HepG2 (cell line): ENCODE data around the gene CCT5. TPM values are rescaled to one million over a fixed set of nuclear protein-coding genes. Genes with fewer than 3 reads are reported as not detected.

Experiments used
- CCDC6 ChIP-seq: sonication (generic); formaldehyde crosslinking; IDR thresholded peaks from 2 replicates; pipeline ENCODE4 v1.8.1; 2022; ENCODE audit warnings: mild to moderate bottlenecking, missing genetic modification reagents, moderate library complexity
- DMAP1 ChIP-seq: IDR thresholded peaks from 2 replicates; pipeline ENCODE4 v1.6.1; 2016
- EED ChIP-seq: sonication (generic); formaldehyde crosslinking; IDR thresholded peaks from 2 replicates; pipeline ENCODE4 v1.5.0; 2020; ENCODE audit warnings: mild to moderate bottlenecking, missing genetic modification reagents
- ELF1 ChIP-seq: sonication (generic); formaldehyde crosslinking; IDR thresholded peaks from 2 replicates; pipeline ENCODE4 v1.4.0; 2020; ENCODE audit warnings: missing genetic modification reagents
- HNF4A ChIP-seq: sonication (generic); formaldehyde crosslinking; IDR thresholded peaks from 2 replicates; pipeline ENCODE4 v1.4.0; 2020; ENCODE audit warnings: missing genetic modification reagents
- HNRNPL ChIP-seq: fragments of 200-400 bp; formaldehyde crosslinking; IDR thresholded peaks from 2 replicates; pipeline ENCODE4 v1.6.1; 2017; ENCODE audit warnings: mild to moderate bottlenecking, low read depth, low read length
- JUNB ChIP-seq: sonication (generic); formaldehyde crosslinking; IDR thresholded peaks from 2 replicates; pipeline ENCODE4 v1.8.0; 2022; ENCODE audit warnings: missing genetic modification reagents, mild to moderate bottlenecking, borderline replicate concordance
- MEIS2 ChIP-seq: sonication (generic); formaldehyde crosslinking; IDR thresholded peaks from 2 replicates; pipeline ENCODE4 v1.9.0; 2021; ENCODE audit warnings: mild to moderate bottlenecking, missing genetic modification reagents
- MIER2 ChIP-seq: IDR thresholded peaks from 2 replicates; pipeline ENCODE4 v1.6.1; 2016; ENCODE audit warnings: missing biosample characterization, missing genetic modification reagents
- MTERF4 ChIP-seq: sonication (generic); formaldehyde crosslinking; IDR thresholded peaks from 2 replicates; pipeline ENCODE4 v1.8.0; 2023; ENCODE audit warnings: mild to moderate bottlenecking, missing genetic modification reagents
- NONO ChIP-seq, 2 experiments: fragments of 450-650 bp in 1 of 2; sonication (generic) in 1 of 2; formaldehyde crosslinking in 1 of 2; IDR thresholded peaks in 1 of 2; conservative IDR thresholded peaks in 1 of 2; 2 replicates each; pipeline versions ENCODE4 v1.6.1 to v1.8.0; 2017 to 2022; ENCODE audit warnings: mild to moderate bottlenecking in 1 of 2, missing genetic modification reagents in 1 of 2, moderate library complexity in 1 of 2
- POLR2AphosphoS2 ChIP-seq: IDR thresholded peaks from 2 replicates; pipeline ENCODE4 v1.6.1; 2011; ENCODE audit warnings: low read depth, low read length, improper control_type of control experiment
- RAD21 ChIP-seq: fragments of 450-650 bp; formaldehyde crosslinking; IDR thresholded peaks from 2 replicates; pipeline ENCODE4 v1.5.0; 2020; ENCODE audit warnings: mild to moderate bottlenecking
- RFXANK ChIP-seq: IDR thresholded peaks from 2 replicates; pipeline ENCODE4 v1.6.1; 2016
- TAF15 ChIP-seq: fragments of 200-400 bp; formaldehyde crosslinking; IDR thresholded peaks from one replicate; pipeline ENCODE4 v1.6.1; 2018; ENCODE audit warnings: mild to moderate bottlenecking, low read depth, low read length; ENCODE audit not compliant: poor library complexity, severe bottlenecking
- TOPORS ChIP-seq: sonication (generic); formaldehyde crosslinking; IDR thresholded peaks from 2 replicates; pipeline ENCODE4 v1.8.0; 2023; ENCODE audit warnings: mild to moderate bottlenecking, missing genetic modification reagents
- ZNF205 ChIP-seq: IDR thresholded peaks from 2 replicates; pipeline ENCODE4 v1.6.1; 2018; ENCODE audit warnings: missing biosample characterization, missing genetic modification reagents
- ZNF766 ChIP-seq: sonication (generic); formaldehyde crosslinking; IDR thresholded peaks from 2 replicates; pipeline ENCODE4 v1.5.0; 2020; ENCODE audit warnings: missing genetic modification reagents, borderline replicate concordance
- polyA plus RNA-seq, 8 experiments: library from polyadenylated mRNA; depleted of rRNA in 3 of 8; stranded (reverse) in 7 of 8; unstranded in 1 of 8; fragments of >200 nt; fragmentation: Illumina TruSeq in 4 of 8; extraction: Trizol in 4 of 8; gene quantifications; 2 replicates each; pipeline versions ENCODE4 v1.2.1 to v1.2.3, GENCODE V29; 2011 to 2016; ENCODE audit warnings: low read depth in 4 of 8, missing spikeins in 1 of 8, mixed read lengths in 1 of 8; ENCODE audit not compliant: insufficient read depth in 1 of 8
- total RNA-seq, 5 experiments: library from RNA; depleted of rRNA; stranded (reverse); fragments of >200 nt; fragmentation: Illumina TruSeq; extraction: Trizol; gene quantifications; 2 replicates each; pipeline ENCODE4 v1.2.3, GENCODE V29; 2016; ENCODE audit warnings: low read depth in 1 of 5
- TF ChIP-seq, protein P1 (sequence below): fragments of 450-650 bp; IDR thresholded peaks from 2 replicates; pipeline ENCODE4 v1.6.1; 2016
- TF ChIP-seq, protein P2 (sequence below): sonication (generic); formaldehyde crosslinking; IDR thresholded peaks from 2 replicates; pipeline ENCODE4 v1.5.0; 2020; ENCODE audit warnings: mild to moderate bottlenecking, missing genetic modification reagents
- TF ChIP-seq, protein P3 (sequence below): sonication (generic); formaldehyde crosslinking; IDR thresholded peaks from 2 replicates; pipeline ENCODE4 v1.4.0; 2020; ENCODE audit warnings: missing genetic modification reagents
- TF ChIP-seq, protein P4 (sequence below): sonication (generic); formaldehyde crosslinking; conservative IDR thresholded peaks from 2 replicates; pipeline ENCODE4 v1.8.0; 2022; ENCODE audit warnings: low read depth, missing genetic modification reagents

The CCT5 gene
- total and polyA plus RNA-seq, 2 of the 13 experiments (the other 11 are each of a cell fraction or from before 2014, with no cell fraction given), result 319 to 708 TPM

DNA sequence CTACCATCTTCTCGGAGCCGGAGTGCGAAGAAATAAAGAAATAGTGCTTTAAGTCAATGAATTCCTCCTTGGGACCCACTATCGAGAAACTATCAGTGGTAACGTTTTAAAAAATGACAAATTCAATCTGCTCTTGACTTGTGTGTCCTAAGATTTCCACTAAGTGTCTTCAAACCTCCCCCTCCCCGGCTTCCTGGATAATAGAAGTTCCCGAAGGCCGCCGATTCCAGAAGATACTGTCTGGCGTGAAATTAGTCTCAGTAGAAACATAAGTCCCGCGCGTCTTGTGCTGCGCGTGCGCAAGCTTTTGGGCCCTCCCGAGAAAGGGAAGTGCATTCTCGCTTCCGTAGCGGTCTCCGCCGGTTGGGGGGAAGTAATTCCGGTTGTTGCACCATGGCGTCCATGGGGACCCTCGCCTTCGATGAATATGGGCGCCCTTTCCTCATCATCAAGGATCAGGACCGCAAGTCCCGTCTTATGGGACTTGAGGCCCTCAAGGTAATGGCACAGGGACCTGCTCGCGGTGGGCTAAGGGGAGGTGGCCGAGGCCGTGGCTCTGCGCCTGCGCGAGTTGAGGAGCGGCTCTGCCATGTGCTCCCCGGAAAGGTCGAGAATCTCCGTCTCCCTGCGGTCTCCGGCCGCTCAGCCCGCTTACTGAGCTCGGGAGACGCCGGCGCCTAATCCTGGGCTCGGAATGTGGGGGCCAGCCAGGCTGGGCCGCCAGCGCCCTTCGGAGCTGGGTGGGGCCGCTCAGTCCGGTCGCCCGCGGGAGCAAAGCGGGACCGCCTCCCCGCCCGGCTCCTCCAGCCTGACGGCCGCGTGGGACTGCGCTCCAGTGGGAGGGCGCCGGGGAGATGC, at the start of gene CCT5 (continued):
- TF ChIP-seq, protein P1, sequence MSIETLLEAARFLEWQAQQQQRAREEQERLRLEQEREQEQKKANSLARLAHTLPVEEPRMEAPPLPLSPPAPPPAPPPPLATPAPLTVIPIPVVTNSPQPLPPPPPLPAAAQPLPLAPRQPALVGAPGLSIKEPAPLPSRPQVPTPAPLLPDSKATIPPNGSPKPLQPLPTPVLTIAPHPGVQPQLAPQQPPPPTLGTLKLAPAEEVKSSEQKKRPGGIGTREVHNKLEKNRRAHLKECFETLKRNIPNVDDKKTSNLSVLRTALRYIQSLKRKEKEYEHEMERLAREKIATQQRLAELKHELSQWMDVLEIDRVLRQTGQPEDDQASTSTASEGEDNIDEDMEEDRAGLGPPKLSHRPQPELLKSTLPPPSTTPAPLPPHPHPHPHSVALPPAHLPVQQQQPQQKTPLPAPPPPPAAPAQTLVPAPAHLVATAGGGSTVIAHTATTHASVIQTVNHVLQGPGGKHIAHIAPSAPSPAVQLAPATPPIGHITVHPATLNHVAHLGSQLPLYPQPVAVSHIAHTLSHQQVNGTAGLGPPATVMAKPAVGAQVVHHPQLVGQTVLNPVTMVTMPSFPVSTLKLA, result peak; percentile 57; the same call in 1 of the 2 replicates
- TF ChIP-seq MIER2, result no peak
- no peak for TF ChIP-seq RFXANK (CRISPR knock-in tag)
- no peak for TF ChIP-seq TOPORS (CRISPR knock-in tag)
- TF ChIP-seq MTERF4 (CRISPR knock-in tag), result no peak
- no peak; the same call in 1 of the 2 replicates for TF ChIP-seq RAD21 (CRISPR knock-in tag)
- no peak; the same call in 1 of the 2 replicates for TF ChIP-seq CCDC6 (CRISPR knock-in tag)
- TF ChIP-seq, protein P2, sequence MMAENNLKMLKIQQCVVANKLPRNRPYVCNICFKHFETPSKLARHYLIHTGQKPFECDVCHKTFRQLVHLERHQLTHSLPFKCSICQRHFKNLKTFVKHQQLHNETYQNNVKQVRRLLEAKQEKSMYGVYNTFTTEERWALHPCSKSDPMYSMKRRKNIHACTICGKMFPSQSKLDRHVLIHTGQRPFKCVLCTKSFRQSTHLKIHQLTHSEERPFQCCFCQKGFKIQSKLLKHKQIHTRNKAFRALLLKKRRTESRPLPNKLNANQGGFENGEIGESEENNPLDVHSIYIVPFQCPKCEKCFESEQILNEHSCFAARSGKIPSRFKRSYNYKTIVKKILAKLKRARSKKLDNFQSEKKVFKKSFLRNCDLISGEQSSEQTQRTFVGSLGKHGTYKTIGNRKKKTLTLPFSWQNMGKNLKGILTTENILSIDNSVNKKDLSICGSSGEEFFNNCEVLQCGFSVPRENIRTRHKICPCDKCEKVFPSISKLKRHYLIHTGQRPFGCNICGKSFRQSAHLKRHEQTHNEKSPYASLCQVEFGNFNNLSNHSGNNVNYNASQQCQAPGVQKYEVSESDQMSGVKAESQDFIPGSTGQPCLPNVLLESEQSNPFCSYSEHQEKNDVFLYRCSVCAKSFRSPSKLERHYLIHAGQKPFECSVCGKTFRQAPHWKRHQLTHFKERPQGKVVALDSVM (CRISPR knock-in tag), result 0 out of 2 replicates have a peak, but pooled peaks have one; percentile 21
- 0 out of 2 replicates have a peak, but pooled peaks have one; percentile 44 for TF ChIP-seq ZNF205 (CRISPR knock-in tag)
- TF ChIP-seq MEIS2 (CRISPR knock-in tag), result no peak
- peak; percentile 87 for TF ChIP-seq ELF1 (CRISPR knock-in tag)
- TF ChIP-seq, protein P3, sequence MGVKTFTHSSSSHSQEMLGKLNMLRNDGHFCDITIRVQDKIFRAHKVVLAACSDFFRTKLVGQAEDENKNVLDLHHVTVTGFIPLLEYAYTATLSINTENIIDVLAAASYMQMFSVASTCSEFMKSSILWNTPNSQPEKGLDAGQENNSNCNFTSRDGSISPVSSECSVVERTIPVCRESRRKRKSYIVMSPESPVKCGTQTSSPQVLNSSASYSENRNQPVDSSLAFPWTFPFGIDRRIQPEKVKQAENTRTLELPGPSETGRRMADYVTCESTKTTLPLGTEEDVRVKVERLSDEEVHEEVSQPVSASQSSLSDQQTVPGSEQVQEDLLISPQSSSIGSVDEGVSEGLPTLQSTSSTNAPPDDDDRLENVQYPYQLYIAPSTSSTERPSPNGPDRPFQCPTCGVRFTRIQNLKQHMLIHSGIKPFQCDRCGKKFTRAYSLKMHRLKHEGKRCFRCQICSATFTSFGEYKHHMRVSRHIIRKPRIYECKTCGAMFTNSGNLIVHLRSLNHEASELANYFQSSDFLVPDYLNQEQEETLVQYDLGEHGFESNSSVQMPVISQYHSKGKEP (CRISPR knock-in tag), result no peak
- no peak for TF ChIP-seq HNF4A (CRISPR knock-in tag)
- 0 out of 2 replicates have a peak, but pooled peaks have one; percentile 70 for TF ChIP-seq POLR2AphosphoS2
- TF ChIP-seq DMAP1 (CRISPR knock-in tag), result peak; percentile 92
- TF ChIP-seq HNRNPL, result no peak
- no peak for TF ChIP-seq JUNB (CRISPR knock-in tag)
- TF ChIP-seq, protein P4, sequence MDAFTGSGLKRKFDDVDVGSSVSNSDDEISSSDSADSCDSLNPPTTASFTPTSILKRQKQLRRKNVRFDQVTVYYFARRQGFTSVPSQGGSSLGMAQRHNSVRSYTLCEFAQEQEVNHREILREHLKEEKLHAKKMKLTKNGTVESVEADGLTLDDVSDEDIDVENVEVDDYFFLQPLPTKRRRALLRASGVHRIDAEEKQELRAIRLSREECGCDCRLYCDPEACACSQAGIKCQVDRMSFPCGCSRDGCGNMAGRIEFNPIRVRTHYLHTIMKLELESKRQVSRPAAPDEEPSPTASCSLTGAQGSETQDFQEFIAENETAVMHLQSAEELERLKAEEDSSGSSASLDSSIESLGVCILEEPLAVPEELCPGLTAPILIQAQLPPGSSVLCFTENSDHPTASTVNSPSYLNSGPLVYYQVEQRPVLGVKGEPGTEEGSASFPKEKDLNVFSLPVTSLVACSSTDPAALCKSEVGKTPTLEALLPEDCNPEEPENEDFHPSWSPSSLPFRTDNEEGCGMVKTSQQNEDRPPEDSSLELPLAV (CRISPR knock-in tag), result no peak
- no peak for TF ChIP-seq NONO (IDR thresholded peaks at IDR 0.05)
- TF ChIP-seq NONO (CRISPR knock-in tag; conservative IDR thresholded peaks at IDR 0.05), result no peak; the same call in 1 of the 2 replicates
- TF ChIP-seq EED (CRISPR knock-in tag), result peak; percentile 64; the same call in 1 of the 2 replicates
- no peak for TF ChIP-seq TAF15
- TF ChIP-seq ZNF766 (CRISPR knock-in tag), result no peak; the same call in 1 of the 2 replicates
